Activated CD4-positive, CD25-positive, alpha-beta regulatory T cell treated with anti-CD3 and anti-CD28 coated beads, Interleukin-2, amount 50 U/mL, for 16 hours (primary cell): Measurements from ENCODE around the gene FAAP24.
"Not testable (repeated sequence)": the region's sequence is repeated elsewhere in the genome, so short reads cannot be mapped to it uniquely, and the experiment has no call there.

Source experiments
- DNase-seq: peaks from one replicate; pipeline ENCODE4 v3.0.0-alpha.2; 2020; ENCODE audit warnings: low read depth, low spot score

The FAAP24 gene

GRCh38 chr19:32998722-32999121 lies 26.7 kb downstream of the FAAP24 start:
- no peak for DNase-seq

DNA sequence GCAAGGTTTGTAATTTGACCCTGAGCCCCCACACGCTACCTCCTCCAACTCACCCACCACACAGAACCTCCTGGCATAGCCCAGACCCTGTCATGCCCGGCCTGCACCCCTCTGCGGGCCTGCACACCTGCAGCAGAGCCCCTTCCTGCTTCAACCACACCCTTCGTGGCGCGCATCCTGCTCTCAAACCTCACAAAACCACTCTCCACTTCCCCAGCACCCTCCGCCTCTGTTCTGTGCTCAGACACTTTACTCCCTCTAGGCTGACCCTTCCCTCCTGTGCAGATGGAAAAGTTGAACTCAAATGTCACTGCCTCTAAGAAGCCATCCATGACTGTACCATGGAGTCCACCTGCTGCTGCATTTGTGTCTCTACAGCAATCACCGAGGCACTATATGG lies 28.5 kb downstream of the FAAP24 start:
- DNase-seq: no peak

- no peak for DNase-seq
Observed at GRCh38 chr19:33000910-33001309, 28.9 kb downstream of the FAAP24 start.

GRCh38 chr19:33002126-33002865 lies 30.3 kb downstream of the FAAP24 start:
- DNase-seq: not testable (repeated sequence)

DNA sequence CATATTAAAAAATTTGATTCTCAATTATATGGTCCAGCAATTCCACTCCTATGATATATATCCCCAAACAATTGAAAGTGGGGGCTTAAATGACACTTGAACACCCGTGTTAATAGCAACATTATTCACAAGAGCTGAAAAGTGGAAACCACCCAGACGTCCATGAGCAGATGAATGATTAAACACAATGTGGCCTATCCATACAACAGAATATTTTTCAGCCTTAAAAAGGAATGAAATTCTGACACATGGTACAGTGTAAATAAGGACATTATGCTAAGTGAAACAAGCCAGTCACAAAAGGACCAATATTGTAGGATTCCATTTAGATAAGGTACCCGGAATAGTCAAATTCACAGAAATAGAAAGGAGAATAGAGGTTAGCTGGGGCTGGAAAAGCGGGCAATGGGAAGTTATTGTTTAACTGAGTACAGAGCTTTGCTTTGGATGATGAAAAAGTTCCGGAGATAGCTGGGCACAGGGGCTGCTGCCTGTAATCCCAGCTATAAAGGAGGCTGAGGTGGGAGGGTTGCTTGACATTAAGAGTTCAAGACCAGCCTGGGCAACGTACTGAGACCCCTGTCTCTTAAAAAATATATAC lies 31.5 kb downstream of the FAAP24 start:
- DNase-seq: not testable (repeated sequence)

DNA sequence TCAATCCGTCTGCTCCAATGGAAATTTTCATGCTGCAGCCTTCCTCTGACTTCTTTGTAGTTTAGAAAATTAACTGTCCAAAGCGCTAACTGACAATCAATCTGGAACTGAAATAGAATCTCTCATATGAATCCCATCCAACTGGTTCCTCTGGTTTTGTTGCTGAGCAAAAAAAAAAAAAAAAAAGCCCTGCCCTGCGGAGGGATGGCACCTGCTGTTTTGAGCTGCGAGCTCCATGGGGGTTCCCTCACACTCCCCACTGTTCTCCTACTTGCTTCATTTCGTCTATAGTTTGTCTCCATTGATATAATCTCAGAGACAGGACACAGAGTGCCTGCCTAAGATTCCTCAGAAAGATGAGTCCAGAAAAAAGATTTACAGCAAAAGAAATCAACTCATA lies 33.4 kb downstream of the FAAP24 start:
- no peak for DNase-seq

GRCh38 chr19:33008738-33009137 lies 36.7 kb downstream of the FAAP24 start:
- DNase-seq: no peak

DNA sequence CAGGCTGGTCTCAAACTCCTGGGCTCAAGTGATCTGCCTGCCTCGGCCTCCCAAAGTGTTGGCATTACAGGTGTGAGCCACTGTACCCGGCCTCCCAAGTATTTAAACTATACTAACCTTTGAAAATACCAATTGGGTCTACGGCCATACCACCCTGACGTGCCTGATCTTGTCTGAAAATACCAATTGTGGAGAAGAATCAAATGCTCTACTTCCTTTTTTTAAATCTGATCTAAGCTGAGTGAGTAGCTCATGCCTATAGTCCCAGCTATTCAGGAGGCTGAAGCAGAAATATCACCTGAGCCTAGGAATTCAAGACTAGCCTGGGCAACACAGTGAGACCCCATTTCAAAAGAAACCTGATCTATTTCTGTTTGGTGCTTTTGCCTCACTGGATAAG lies 38.8 kb downstream of the FAAP24 start:
- DNase-seq: not testable (repeated sequence)

GRCh38 chr19:33022472-33023116 lies 50.6 kb downstream of the FAAP24 start:
- no peak for DNase-seq

DNA sequence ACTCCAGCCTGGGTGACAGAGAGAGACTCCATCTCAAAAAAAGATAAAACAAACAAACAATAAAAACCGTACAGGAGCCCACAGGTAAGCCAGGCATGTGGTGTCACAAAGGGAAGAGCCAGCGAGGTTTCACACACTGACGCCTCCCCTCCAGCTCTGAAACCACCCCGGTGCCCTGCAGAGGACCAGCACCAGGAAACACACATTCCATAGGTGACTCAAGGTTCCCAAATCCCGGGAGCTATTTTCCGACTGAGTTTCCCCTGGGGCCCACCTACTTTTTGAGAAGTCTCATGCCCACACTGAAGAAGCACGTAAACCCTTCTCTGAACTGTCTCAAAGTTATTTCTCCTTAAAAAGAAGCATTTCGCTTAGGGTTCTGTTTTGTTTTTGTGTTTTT lies 52.4 kb downstream of the FAAP24 start:
- DNase-seq: no peak

- not testable (repeated sequence) for DNase-seq
Observed at GRCh38 chr19:33025468-33026238, 53.6 kb downstream of the FAAP24 start.

- not testable (repeated sequence) for DNase-seq
Observed at GRCh38 chr19:33026602-33027001, 54.6 kb downstream of the FAAP24 start.
